Endometrial microvascular endothelial cells (primary cell): ENCODE measurements around the gene AGBL4. TPM values are rescaled to one million over a fixed set of nuclear protein-coding genes. Genes with fewer than 3 reads are reported as not detected.

Experiments used
- in situ Hi-C: cut with HindIII; loops from 2 replicates; pipeline ENCODE4 v1.10.0; 2017; ENCODE audit warnings: low sequenced_read_pairs, low pct_unique_long_range_greater_than_20kb; ENCODE audit errors: inconsistent ontology term
- total RNA-seq: library from RNA; depleted of rRNA; stranded (reverse); fragments of >200 nt; gene quantifications from one replicate; pipeline ENCODE4 v1.2.3, GENCODE V29; 2015; ENCODE audit errors: inconsistent ontology term

The AGBL4 gene
- total RNA-seq, 1 donor from 2014 or later, result not detected

DNA sequence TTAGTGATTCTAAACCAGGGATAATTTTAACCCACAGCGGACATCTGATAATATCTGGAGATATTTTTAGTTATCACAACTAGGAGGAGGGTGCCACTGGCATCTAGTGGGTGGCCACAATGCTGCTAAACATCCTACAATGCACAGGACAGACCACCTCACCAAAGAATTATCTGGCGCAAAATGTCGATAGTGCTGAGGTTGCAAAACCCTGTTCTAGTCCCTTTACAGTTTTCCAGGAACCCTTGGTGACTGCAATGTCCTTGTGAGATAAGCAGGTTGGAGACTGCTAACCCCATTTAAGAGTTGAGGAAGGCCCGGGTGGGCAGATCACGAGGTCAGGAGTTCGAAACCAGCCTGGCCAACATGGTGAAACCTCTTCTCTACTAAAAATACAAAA lies 1083.9 kb downstream of the AGBL4 start:
- in situ Hi-C loops, result no loop called here

GRCh38 chr1:48939042-48939441 lies 1084.7 kb downstream of the AGBL4 start:
- in situ Hi-C loops, result no loop called here

DNA sequence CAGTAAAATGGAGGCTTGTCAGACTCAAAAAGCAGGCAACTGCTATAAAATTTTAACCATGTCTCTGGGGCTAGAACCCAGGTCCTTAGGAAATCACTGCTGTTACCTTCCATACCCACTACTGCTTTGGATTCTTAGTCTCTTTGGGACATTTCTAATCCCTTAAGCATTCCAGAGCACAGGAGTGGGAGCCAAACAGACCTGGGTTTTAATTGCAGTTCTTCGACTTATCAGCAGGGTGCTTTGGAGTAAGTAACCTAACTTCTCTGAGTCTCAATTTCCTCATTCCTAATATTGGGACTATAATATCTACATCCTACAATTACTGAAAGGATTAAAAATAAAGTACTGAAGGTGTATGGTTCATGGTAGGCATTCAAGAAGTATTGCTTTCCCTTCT lies 1086.0 kb downstream of the AGBL4 start:
- in situ Hi-C loops, result no loop called here

GRCh38 chr1:48936436-48936835 lies 1087.3 kb downstream of the AGBL4 start:
- in situ Hi-C loops, result no loop called here

DNA sequence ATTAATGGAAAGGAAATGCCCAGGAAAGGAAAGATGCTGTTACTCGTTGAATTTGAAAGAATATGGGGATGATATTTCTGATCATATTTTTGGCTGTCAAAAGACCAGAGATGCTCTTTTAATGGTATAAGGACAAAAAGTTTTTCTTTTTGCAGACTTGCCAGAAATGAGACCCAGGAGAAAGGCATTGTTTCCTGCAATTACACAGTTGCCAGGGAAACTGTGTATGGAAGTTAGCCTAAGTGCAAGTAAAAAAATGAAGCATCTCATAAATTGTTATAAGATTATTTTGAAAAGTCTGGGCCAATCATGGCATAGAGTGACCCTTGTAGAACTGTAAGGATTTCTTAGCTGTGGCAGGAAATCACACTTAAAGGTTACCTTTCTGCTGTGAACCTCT lies 1091.4 kb downstream of the AGBL4 start:
- in situ Hi-C loops, result no loop called here

- in situ Hi-C loops, result no loop called here
These were observed 1092.1 kb downstream of the AGBL4 start for GRCh38 chr1:48931506-48932192.

- in situ Hi-C loops, result no loop called here
These were observed 1093.7 kb downstream of the AGBL4 start for GRCh38 chr1:48930011-48930410.

- in situ Hi-C loops, result no loop called here
These were observed 1099.7 kb downstream of the AGBL4 start for GRCh38 chr1:48924099-48924498.

DNA sequence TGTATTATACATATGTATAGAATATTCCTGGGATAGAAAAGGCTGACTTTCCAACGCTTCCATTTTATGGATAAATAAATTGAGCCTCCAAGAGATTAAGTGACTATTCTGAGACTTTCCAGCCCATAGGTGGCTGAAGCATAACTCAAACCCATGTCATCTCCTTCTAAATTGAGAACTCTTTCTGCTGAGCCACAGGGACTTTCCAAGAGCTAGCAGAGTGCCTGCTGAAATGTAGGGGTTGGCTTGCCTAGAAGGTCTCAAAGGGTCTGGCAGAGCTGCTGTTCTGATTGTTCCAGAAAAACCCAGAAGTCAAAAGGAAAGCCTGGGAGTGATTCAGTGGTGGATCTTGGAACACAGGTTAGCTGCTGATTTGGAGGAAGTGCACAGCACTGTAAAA lies 1100.6 kb downstream of the AGBL4 start:
- in situ Hi-C loops, result no loop called here

GRCh38 chr1:48920851-48921250 lies 1102.9 kb downstream of the AGBL4 start:
- in situ Hi-C loops, result no loop called here

DNA sequence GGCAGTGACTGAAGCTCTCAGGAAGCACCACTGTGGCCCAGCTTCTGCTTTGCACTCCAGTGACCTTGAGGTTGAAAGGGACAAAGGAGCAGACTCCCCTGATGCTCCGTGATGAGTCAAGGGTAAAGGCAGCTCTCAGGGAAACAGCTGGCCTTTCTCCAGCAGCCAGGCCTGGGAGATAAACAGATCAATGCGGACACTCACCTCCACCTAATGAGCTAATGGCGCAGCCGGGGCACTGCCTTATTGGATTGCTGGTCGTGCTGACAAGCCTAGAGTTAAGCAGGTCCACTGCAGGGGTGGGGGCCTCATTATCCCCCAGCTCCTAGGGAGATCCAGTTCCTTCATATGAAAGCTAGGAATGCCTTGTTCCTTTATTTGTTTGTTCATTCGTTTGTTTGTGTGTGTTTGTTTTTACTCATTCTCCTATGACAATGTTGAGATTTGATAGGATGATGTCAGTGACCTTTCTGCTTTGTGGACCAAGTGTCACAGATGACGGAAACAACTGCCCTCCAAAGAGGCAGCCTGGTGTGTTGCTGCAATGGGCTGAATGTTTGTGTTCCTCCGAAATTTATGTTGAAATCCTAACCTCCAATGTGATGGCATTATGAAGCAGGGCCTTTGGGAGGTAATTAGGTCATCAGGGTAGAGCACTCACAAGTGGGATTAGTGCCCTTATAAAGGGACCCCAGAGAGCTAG lies 1105.7 kb downstream of the AGBL4 start:
- in situ Hi-C loops, result no loop called here

- in situ Hi-C loops, result no loop called here
These were observed 1106.7 kb downstream of the AGBL4 start for GRCh38 chr1:48917070-48917454.

DNA sequence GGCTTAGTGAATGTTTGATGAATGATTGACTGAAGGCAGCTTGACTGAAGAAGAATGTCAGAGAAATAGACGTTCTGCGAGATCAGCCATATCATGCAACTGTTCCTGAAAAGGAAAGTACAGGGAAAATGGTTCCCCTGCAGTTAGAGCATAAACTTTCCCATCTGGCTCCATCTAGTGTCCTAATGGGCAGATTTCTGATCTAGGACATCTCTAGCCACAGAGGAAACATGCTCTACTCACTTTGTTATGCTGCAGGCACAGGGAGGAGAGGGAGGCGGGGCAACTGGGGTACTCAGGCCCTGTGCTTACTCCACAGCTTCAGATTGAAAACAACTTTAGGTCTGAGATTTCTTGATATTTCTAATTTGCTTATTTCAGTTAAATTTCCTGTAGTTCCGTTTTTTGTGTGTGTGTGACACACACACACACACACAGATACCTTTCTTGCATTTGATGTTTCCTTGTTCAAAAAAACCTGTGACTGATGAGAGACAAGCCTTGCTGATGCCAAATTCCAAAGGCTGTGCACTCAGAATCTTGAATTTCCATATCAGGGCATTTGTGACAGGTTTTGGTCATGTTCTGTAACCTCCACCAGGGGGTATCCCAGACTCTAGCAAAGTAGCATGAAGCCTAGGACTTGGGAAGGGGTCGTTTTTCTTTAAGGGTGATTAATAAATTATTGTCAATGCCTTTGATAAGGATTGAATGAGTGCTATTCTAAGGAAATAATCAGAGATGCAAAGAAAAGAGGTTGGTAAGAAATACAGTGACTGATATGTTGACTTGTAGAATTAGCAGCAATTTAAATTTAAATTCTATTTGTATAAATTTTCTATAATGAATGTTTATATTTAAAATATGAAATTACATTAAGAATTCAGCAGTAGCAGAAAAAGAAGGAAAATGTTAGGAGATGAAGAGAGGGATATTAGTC lies 1107.4 kb downstream of the AGBL4 start:
- in situ Hi-C loops, result no loop called here

DNA sequence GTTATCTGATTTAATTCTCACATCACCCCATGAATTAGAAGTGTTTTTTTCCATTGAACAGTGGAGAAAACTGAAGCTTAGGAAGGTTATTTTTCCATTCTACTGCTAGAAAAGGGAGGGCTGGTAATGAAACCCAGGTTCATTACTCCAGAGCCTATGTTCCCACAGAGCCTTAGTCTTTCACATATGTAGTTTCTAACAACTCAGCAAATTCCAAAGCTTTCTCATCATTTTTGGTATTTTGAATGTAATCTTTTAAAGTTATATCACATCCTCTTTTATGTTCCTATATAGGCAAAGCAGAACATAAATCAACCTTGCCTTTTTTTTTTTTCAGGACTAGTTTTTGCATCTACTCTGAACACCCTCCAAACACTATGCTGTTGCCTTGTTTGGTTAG lies 1115.1 kb downstream of the AGBL4 start:
- in situ Hi-C loops, result no loop called here

DNA sequence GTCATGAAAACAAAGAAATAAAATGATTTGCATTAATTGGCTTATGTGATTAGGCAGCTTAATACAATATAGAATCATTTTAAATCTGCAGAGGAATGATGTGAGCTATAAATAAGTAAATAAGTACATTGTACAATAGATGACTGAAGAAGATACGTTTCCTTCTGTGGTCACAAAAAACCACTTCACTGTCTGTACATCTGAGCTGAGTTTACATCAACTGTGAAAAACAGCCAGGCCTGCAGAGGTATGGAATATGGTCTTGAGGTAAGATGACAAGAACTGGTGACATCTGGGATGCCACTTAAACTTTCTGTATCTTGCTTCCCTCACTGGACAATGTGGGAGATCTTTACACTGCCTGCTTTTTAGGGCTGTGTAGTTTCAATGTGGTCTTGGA lies 1117.0 kb downstream of the AGBL4 start:
- in situ Hi-C loops, result no loop called here

DNA sequence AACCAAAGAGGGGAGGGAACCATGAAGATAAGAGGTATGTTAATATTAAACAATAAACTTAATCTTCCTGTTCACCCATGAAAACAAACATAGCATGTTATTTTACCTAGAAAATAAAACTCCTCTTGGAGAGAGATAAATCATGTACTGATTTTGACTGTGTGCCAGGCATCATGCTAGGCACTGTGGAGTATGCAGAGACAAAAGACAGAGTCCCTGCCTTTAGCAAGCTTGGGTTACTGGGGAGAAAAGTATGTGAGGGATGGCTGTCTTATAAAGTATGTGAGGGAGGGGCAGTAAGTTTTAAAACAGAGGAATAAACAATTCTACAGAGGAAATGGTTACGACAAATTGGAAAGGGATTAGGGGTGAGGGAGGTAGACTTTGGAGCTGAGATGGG lies 1117.6 kb downstream of the AGBL4 start:
- in situ Hi-C loops, result no loop called here

- in situ Hi-C loops, result no loop called here
These were observed 1120.5 kb downstream of the AGBL4 start for GRCh38 chr1:48903291-48903690.

DNA sequence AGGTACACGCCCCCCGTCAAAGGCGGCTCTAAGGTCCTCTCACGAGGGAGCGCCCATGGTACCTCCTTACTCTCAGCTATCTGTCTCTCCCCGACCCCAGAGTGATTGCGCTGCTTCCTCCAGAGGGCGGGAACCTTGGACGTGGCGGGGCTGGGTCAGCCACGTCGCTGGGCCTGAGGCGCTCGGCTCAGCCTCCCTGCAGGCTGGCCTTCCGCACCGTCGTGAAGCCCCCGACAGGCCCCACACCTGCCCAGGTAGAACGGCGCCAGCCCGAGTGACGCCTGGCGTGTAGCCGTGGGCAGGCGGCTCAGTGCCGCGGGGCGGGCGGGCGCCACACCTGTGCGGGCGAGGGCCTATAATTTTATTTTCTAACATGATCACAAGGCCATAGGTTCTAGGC lies 1124.9 kb downstream of the AGBL4 start:
- in situ Hi-C loops, result no loop called here

- in situ Hi-C loops, result no loop called here
These were observed 1134.1 kb downstream of the AGBL4 start for GRCh38 chr1:48889615-48890014.

- in situ Hi-C loops, result no loop called here
These were observed 1134.7 kb downstream of the AGBL4 start for GRCh38 chr1:48889082-48889481.
